H1 (cell line): ENCODE data around the gene DUOXA2. TPM values are rescaled to one million over a fixed set of nuclear protein-coding genes. Genes with fewer than 3 reads are reported as not detected.

Experiments
- CTCF ChIA-PET: fragments of 300-600 bp; sonication (Branson Sonifier 250); formaldehyde crosslinking; loops from one replicate; lab custom pipeline; 2021; ENCODE audit not compliant: partially characterized antibody; lab: Charles Lee
- POLR2A ChIA-PET: fragments of 300-600 bp; sonication (Branson Sonifier 250); formaldehyde crosslinking; loops from one replicate; lab custom pipeline; 2021; ENCODE audit warnings: inconsistent platforms; ENCODE audit not compliant: partially characterized antibody; lab: Charles Lee
- DNase-seq, 2 experiments: peaks; one replicate each; pipeline versions ENCODE4 v3.0.0 to v3.0.0-alpha.2; 2010 to 2022; ENCODE audit warnings: low spot score in 2 of 2, low read depth in 1 of 2, mixed read lengths in 1 of 2
- FAIRE-seq: peaks from 2 replicates; lab custom pipeline; 2011; peaks lifted over from hg19 to GRCh38; lab: Jason Lieb, UNC
- H2AFZ ChIP-seq: 2 replicates; pipeline ENCODE4 v1.8.1; 2012; ENCODE audit warnings: low read length, inconsistent platforms
- H2AK5ac ChIP-seq: 2 replicates; pipeline ENCODE4 v1.6.1; 2013; ENCODE audit warnings: low read depth, low read length
- H2BK120ac ChIP-seq: replicated peaks from 2 replicates; pipeline ENCODE3; 2013; ENCODE audit warnings: low read depth, low read length, inconsistent platforms
- H2BK12ac ChIP-seq: 2 replicates; pipeline ENCODE4 v1.6.1; 2013; ENCODE audit warnings: low read depth, low read length
- H2BK15ac ChIP-seq: 2 replicates; pipeline ENCODE4 v1.6.1; 2013; ENCODE audit warnings: low read length
- H2BK20ac ChIP-seq: 2 replicates; pipeline ENCODE4 v1.6.1; 2013; ENCODE audit warnings: low read length
- H2BK5ac ChIP-seq: 2 replicates; pipeline ENCODE4 v1.6.1; 2013; ENCODE audit warnings: low read depth, low read length
- H3K14ac ChIP-seq: 2 replicates; pipeline ENCODE4 v1.6.1; 2013; ENCODE audit warnings: inconsistent platforms; ENCODE audit not compliant: insufficient read length
- H3K18ac ChIP-seq: 2 replicates; pipeline ENCODE4 v1.6.1; 2013; ENCODE audit warnings: low read length; ENCODE audit errors: extremely low read depth
- H3K23ac ChIP-seq: 2 replicates; pipeline ENCODE4 v1.6.1; 2013; ENCODE audit warnings: inconsistent platforms; ENCODE audit not compliant: insufficient read length
- H3K23me2 ChIP-seq: 2 replicates; pipeline ENCODE4 v1.6.1; 2013; ENCODE audit warnings: low read depth, low read length
- H3K27ac ChIP-seq: 2 replicates; pipeline ENCODE4 v1.6.1; 2011; ENCODE audit warnings: low read depth, low read length, inconsistent platforms
- H3K27me3 ChIP-seq, 4 experiments: replicated peaks in 1 of 4; 1 replicate in 1 of 4; 2 replicates in 3 of 4; pipeline versions ENCODE4 v1.6.1 to v1.8.1; 2011 to 2013; ENCODE audit warnings: low read length in 3 of 4, mild to moderate bottlenecking in 3 of 4, inconsistent platforms in 2 of 4, mixed read lengths in 2 of 4, moderate library complexity in 1 of 4; ENCODE audit not compliant: control insufficient read depth in 3 of 4, insufficient read depth in 3 of 4; ENCODE audit errors: extremely low read depth in 1 of 4
- H3K36me3 ChIP-seq, 4 experiments: 2 replicates each; pipeline versions ENCODE4 v1.6.1 to v1.8.1; 2011 to 2013; ENCODE audit warnings: mild to moderate bottlenecking in 4 of 4, low read length in 3 of 4, moderate library complexity in 2 of 4, control low read depth in 1 of 4, inconsistent platforms in 1 of 4; ENCODE audit not compliant: insufficient read depth in 4 of 4, control insufficient read depth in 2 of 4
- H3K4ac ChIP-seq: replicated peaks from 2 replicates; pipeline ENCODE3; 2013; ENCODE audit warnings: low read length, low read depth, mixed read lengths, inconsistent platforms; ENCODE audit not compliant: insufficient read length
- H3K4me1 ChIP-seq, 4 experiments: replicated peaks in 1 of 4; 1 replicate in 1 of 4; 2 replicates in 3 of 4; pipeline versions ENCODE4 v1.6.1 to v1.8.1; 2011 to 2013; ENCODE audit warnings: low read length in 3 of 4, inconsistent platforms in 2 of 4, mixed read lengths in 1 of 4; ENCODE audit not compliant: insufficient read depth in 4 of 4, control insufficient read depth in 3 of 4
- H3K4me2 ChIP-seq, 2 experiments: 2 replicates each; pipeline versions ENCODE4 v1.6.1 to v1.8.1; 2011 to 2013; ENCODE audit warnings: low read depth in 2 of 2, low read length in 2 of 2, control low read depth in 1 of 2, inconsistent platforms in 1 of 2, mild to moderate bottlenecking in 1 of 2; ENCODE audit not compliant: insufficient read depth in 1 of 2
- H3K4me3 ChIP-seq, 4 experiments: fragments of 200-600, 300-600 bp in 1 of 4; sonication (generic), shearing (Covaris generic), sonication (Bioruptor Twin) in 1 of 4; 2 replicates each; pipeline versions ENCODE4 v1.5.1 to v1.8.1; 2011 to 2016; ENCODE audit warnings: low read length in 4 of 4, low read depth in 3 of 4, control low read depth in 2 of 4, inconsistent platforms in 2 of 4, mild to moderate bottlenecking in 2 of 4, mixed read lengths in 1 of 4, moderate library complexity in 1 of 4; ENCODE audit not compliant: insufficient read depth in 2 of 4; ENCODE audit errors: extremely low read depth in 1 of 4
- H3K56ac ChIP-seq: replicated peaks from 2 replicates; pipeline ENCODE3; 2013; ENCODE audit warnings: low read depth, mild to moderate bottlenecking, mixed read lengths, low read length, inconsistent platforms; ENCODE audit not compliant: insufficient read length
- H3K79me1 ChIP-seq: 2 replicates; pipeline ENCODE4 v1.6.1; 2013; ENCODE audit warnings: low read depth, low read length, control low read depth
- H3K79me2 ChIP-seq, 2 experiments: 2 replicates each; pipeline versions ENCODE4 v1.6.1 to v1.8.1; 2012 to 2013; ENCODE audit warnings: low read length in 2 of 2, mild to moderate bottlenecking in 2 of 2, inconsistent platforms in 1 of 2; ENCODE audit not compliant: insufficient read depth in 2 of 2, control insufficient read depth in 1 of 2
- H3K9ac ChIP-seq, 4 experiments: replicated peaks in 1 of 4; 1 replicate in 1 of 4; 2 replicates in 3 of 4; pipeline versions ENCODE4 v1.6.1 to v1.8.1; 2011 to 2013; ENCODE audit warnings: low read depth in 3 of 4, low read length in 3 of 4, control low read depth in 2 of 4, mild to moderate bottlenecking in 2 of 4, moderate library complexity in 2 of 4, inconsistent platforms in 1 of 4; ENCODE audit errors: extremely low read depth in 1 of 4
- H3K9me3 ChIP-seq, 2 experiments: 2 replicates each; pipeline versions ENCODE4 v1.6.1 to v1.8.1; 2012 to 2013; ENCODE audit warnings: mild to moderate bottlenecking in 2 of 2, moderate library complexity in 2 of 2, control low read depth in 1 of 2, inconsistent platforms in 1 of 2, low read depth in 1 of 2, low read length in 1 of 2, mixed read lengths in 1 of 2; ENCODE audit not compliant: insufficient read depth in 2 of 2
- H4K20me1 ChIP-seq, 2 experiments: replicated peaks in 1 of 2; 2 replicates each; pipeline versions ENCODE3 to v1.8.1; 2011 to 2013; ENCODE audit warnings: inconsistent platforms in 2 of 2, low read length in 2 of 2, mild to moderate bottlenecking in 1 of 2; ENCODE audit not compliant: insufficient read depth in 2 of 2, control insufficient read depth in 1 of 2
- H4K5ac ChIP-seq: 2 replicates; pipeline ENCODE4 v1.6.1; 2013; ENCODE audit warnings: low read length, low read depth, mixed read lengths, inconsistent platforms; ENCODE audit not compliant: insufficient read length
- H4K8ac ChIP-seq: 2 replicates; pipeline ENCODE4 v1.8.0; 2013; ENCODE audit warnings: mild to moderate bottlenecking, moderate library complexity, low read length, inconsistent platforms; ENCODE audit not compliant: insufficient read depth; ENCODE audit errors: extremely low read depth
- H4K91ac ChIP-seq: replicated peaks from 2 replicates; pipeline ENCODE3; 2013; ENCODE audit warnings: low read length, mixed read lengths, inconsistent platforms; ENCODE audit not compliant: insufficient read length
- BRCA1 ChIP-seq: IDR thresholded peaks from 2 replicates; pipeline ENCODE4 v1.6.1; 2012; ENCODE audit warnings: low read depth, low read length, improper control_type of control experiment
- CEBPB ChIP-seq: IDR thresholded peaks from 2 replicates; pipeline ENCODE4 v1.6.1; 2012; ENCODE audit warnings: low read depth, low read length
- CHD1 ChIP-seq: IDR thresholded peaks from 2 replicates; pipeline ENCODE4 v1.6.1; 2012; ENCODE audit warnings: low read depth, low read length, improper control_type of control experiment
- CTCF ChIP-seq, 3 experiments: IDR thresholded peaks; 1 replicate in 2 of 3; 2 replicates in 1 of 3; pipeline versions ENCODE4 v1.5.1 to v1.6.1; 2011; ENCODE audit warnings: low read length in 3 of 3, mild to moderate bottlenecking in 3 of 3, inconsistent platforms in 2 of 3, low read depth in 1 of 3, moderate library complexity in 1 of 3; ENCODE audit not compliant: insufficient read depth in 1 of 3; ENCODE audit errors: control extremely low read depth in 1 of 3
- HDAC6 ChIP-seq: IDR thresholded peaks from one replicate; pipeline ENCODE4 v1.7.1; 2012; ENCODE audit warnings: low read depth, mild to moderate bottlenecking, inconsistent platforms, low read length, moderate library complexity
- KDM1A ChIP-seq: fragments of 200-600, 300-600 bp; sonication (generic); IDR thresholded peaks from 2 replicates; pipeline ENCODE4 v1.7.1; 2016; ENCODE audit warnings: mild to moderate bottlenecking, low read length, borderline replicate concordance
- MAFK ChIP-seq: IDR thresholded peaks from 2 replicates; pipeline ENCODE4 v1.6.1; 2012; ENCODE audit warnings: low read depth, mild to moderate bottlenecking, improper control_type of control experiment, low read length
- POLR2AphosphoS5 ChIP-seq: IDR thresholded peaks from 2 replicates; pipeline ENCODE4 v1.6.1; 2011; ENCODE audit warnings: low read depth, low read length
- SIX5 ChIP-seq: IDR thresholded peaks from 2 replicates; pipeline ENCODE4 v1.6.1; 2011; ENCODE audit warnings: mild to moderate bottlenecking, low read depth, low read length
- SP2 ChIP-seq: IDR thresholded peaks from 2 replicates; pipeline ENCODE4 v1.6.1; 2012; ENCODE audit warnings: mild to moderate bottlenecking, low read length, inconsistent platforms
- TAF1 ChIP-seq: IDR thresholded peaks from 2 replicates; pipeline ENCODE4 v1.6.1; 2011; ENCODE audit warnings: mild to moderate bottlenecking, low read depth, low read length
- WGBS, 2 experiments: shearing (Covaris generic) in 1 of 2; methylation state at CpG; one replicate each; pipeline versions ENCODE4 v1.1.6 to v1.1.7; 2013 to 2015; ENCODE audit warnings: low lambda C conversion rate in 2 of 2, mixed read lengths in 2 of 2, inconsistent platforms in 1 of 2, low coverage in 1 of 2, missing lambda C conversion rate in 1 of 2; ENCODE audit not compliant: insufficient replicate concordance in 2 of 2, insufficient coverage in 1 of 2, insufficient read length in 1 of 2; ENCODE audit errors: extremely low coverage in 1 of 2, missing lambda C conversion rate in 1 of 2; 5-methylcytosine and 5-hydroxymethylcytosine counted together
- polyA plus RNA-seq, 7 experiments: library from polyadenylated mRNA; depleted of rRNA in 3 of 7; stranded (reverse) in 5 of 7; unstranded in 2 of 7; fragments of >200 nt in 5 of 7; fragments of 200-250 nt in 2 of 7; gene quantifications; 1 replicate in 5 of 7; 2 replicates in 1 of 7; 4 replicates in 1 of 7; pipeline versions ENCODE4 v1.2.1 to v1.2.3, GENCODE V29; 2011 to 2013; ENCODE audit warnings: missing spikeins in 2 of 7, mixed read lengths in 2 of 7
- total RNA-seq: library from RNA; stranded (reverse); fragmentation: NEBNext Ultra II Directional; extraction: Animal tissue kit (Norgen Biotek cat#: 25700); gene quantifications from 2 replicates; pipeline ENCODE4 v1.2.1, GENCODE V29; 2021

DUOXA2 gene
- total and polyA plus RNA-seq, 2 of the 8 experiments (the other 6 are each of a cell fraction or from before 2014, with no cell fraction given) = 0.05 TPM; not detected in 1

- no peaks in the 10 kb centered on the region for H3K79me1 ChIP-seq
- no peak overlapping the region for H3K23ac ChIP-seq
- ChIA-PET CTCF (interaction anchor here (1.0 to 2.3 kb wide), 6 partner anchors 8 to 52 kb away, joined by 3 to 11 read pairs (median 4); no protein-coding TSS in a partner anchor), POLR2A (interaction anchor here (1.5 kb wide), 1 partner anchor 66 kb away, joined by 4 read pairs; the partner anchor contains the start of gene SORD)
- no peak overlapping the region for H3K9ac ChIP-seq
- H2BK5ac ChIP-seq = no peak overlapping the region
- no peak overlapping the region for H2BK15ac ChIP-seq
- no peak overlapping the region for H3K4me3 ChIP-seq
- H3K56ac ChIP-seq = no peak overlapping the region
- 92% methylated on average over 10 of the region's 10 CpGs; no CpG with 5 or more reads in 1 of the 2 experiments for WGBS, 2 experiments
- FAIRE-seq = no peak
- H2BK20ac ChIP-seq = no peak overlapping the region
- no peak for DNase-seq
- no peak overlapping the region for H3K14ac ChIP-seq
- H4K8ac ChIP-seq = no peak overlapping the region
- H3K4ac ChIP-seq = no peak overlapping the region
- no peaks in the 10 kb centered on the region for H3K4me1 ChIP-seq
- no peaks in the 10 kb centered on the region for H3K23me2 ChIP-seq
- H3K36me3 ChIP-seq = no peaks in the 10 kb centered on the region
- no peak overlapping the region for H2BK120ac ChIP-seq
- no peaks in the 10 kb centered on the region for H4K20me1 ChIP-seq
- no peak overlapping the region for H3K4me2 ChIP-seq
- H3K18ac ChIP-seq = no peak overlapping the region
- no peak overlapping the region for H2BK12ac ChIP-seq
- no peak overlapping the region for H2AK5ac ChIP-seq
- no peaks in the 10 kb centered on the region for H3K27me3 ChIP-seq
- no peaks in the 10 kb centered on the region for H3K79me2 ChIP-seq
- no peaks in the 10 kb centered on the region for H3K9me3 ChIP-seq
- H3K27ac ChIP-seq = no peak overlapping the region
- no peak overlapping the region for H2AFZ ChIP-seq
- TF ChIP-seq CTCF (IDR thresholded peaks at IDR 0.05; ENCODE audit: control extremely low read depth in 1 of 3, insufficient read depth in 1 of 3, low read depth in 1 of 3, low read length in 3 of 3) = no peak
- TF ChIP-seq POLR2AphosphoS5 = no peak
- TF ChIP-seq BRCA1 = no peak
- TF ChIP-seq SIX5 = no peak
- no peak for TF ChIP-seq KDM1A
- no peak for TF ChIP-seq TAF1
- TF ChIP-seq MAFK = no peak
- no peak for TF ChIP-seq CHD1
- TF ChIP-seq SP2 = no peak
- no peak for TF ChIP-seq HDAC6
- no peak for TF ChIP-seq CEBPB
- H4K5ac ChIP-seq = no peak overlapping the region
- H4K91ac ChIP-seq = no peak overlapping the region
Measured at GRCh38 chr15:45088801-45089711, 25.1 kb upstream of the DUOXA2 start.
